Non-pigmented ciliary epithelial cell (primary cell): ENCODE results near the gene CCDC175.

Source experiments
- DNase-seq: peaks from one replicate; pipeline ENCODE4 v3.0.0-alpha.2; 2010; ENCODE audit warnings: low read depth

Gene CCDC175

GRCh38 chr14:59540852-59541251, 35.8 kb downstream of the CCDC175 start:
- no peak for DNase-seq

- DNase-seq: no peak
Observed at GRCh38 chr14:59538936-59539335, 37.7 kb downstream of the CCDC175 start.

- DNase-seq: no peak
Observed at GRCh38 chr14:59537476-59537875, 39.1 kb downstream of the CCDC175 start.

GRCh38 chr14:59534361-59534987, 42.1 kb downstream of the CCDC175 start:
- no peak for DNase-seq

- no peak for DNase-seq
Observed at GRCh38 chr14:59532419-59532818, 44.2 kb downstream of the CCDC175 start.

- no peak for DNase-seq
Observed at GRCh38 chr14:59530349-59530748, 46.3 kb downstream of the CCDC175 start.

- DNase-seq: no peak
Observed at GRCh38 chr14:59529189-59529588, 47.4 kb downstream of the CCDC175 start.

- no peak for DNase-seq
Observed at GRCh38 chr14:59520224-59520623, 56.4 kb downstream of the CCDC175 start.

- no peak for DNase-seq
Observed at GRCh38 chr14:59511916-59512575, 64.6 kb downstream of the CCDC175 start.

- no peak for DNase-seq
Observed at GRCh38 chr14:59510966-59511365, 65.6 kb downstream of the CCDC175 start.

GRCh38 chr14:59510001-59510400, 66.6 kb downstream of the CCDC175 start:
- no peak for DNase-seq

- no peak for DNase-seq
Observed at GRCh38 chr14:59509101-59509500, 67.5 kb downstream of the CCDC175 start.

GRCh38 chr14:59507752-59508103, 68.9 kb downstream of the CCDC175 start:
- no peak for DNase-seq

- no peak for DNase-seq
Observed at GRCh38 chr14:59507063-59507751, 69.4 kb downstream of the CCDC175 start.

GRCh38 chr14:59503256-59503655, 73.4 kb downstream of the CCDC175 start:
- DNase-seq: no peak

GRCh38 chr14:59500732-59501131, 75.9 kb downstream of the CCDC175 start:
- no peak for DNase-seq

- DNase-seq: no peak
Observed at GRCh38 chr14:59492384-59492783, 84.2 kb downstream of the CCDC175 start.

- no peak for DNase-seq
Observed at GRCh38 chr14:59490756-59491155, 85.9 kb downstream of the CCDC175 start.

GRCh38 chr14:59484639-59485175, 91.9 kb downstream of the CCDC175 start:
- no peak for DNase-seq

- DNase-seq: peak; percentile 66
Observed at GRCh38 chr14:59483819-59484638, 92.6 kb downstream of the CCDC175 start, which contains the start of the genes JKAMP and L3HYPDH. Gene JKAMP (plus strand): TSS chr14:59484517. CDS start chr14:59484590, 73 bp downstream. Gene L3HYPDH (minus strand): TSS chr14:59484408. CDS start chr14:59484316, 92 bp downstream.

GRCh38 chr14:59483363-59483762, 93.2 kb downstream of the CCDC175 start:
- no peak for DNase-seq
